ENCODE measurements around the gene CRKL.
"Not testable (repeated sequence)": the region's sequence is repeated elsewhere in the genome, so short reads cannot be mapped to it uniquely, and the experiment has no call there.

CRKL gene

DNA sequence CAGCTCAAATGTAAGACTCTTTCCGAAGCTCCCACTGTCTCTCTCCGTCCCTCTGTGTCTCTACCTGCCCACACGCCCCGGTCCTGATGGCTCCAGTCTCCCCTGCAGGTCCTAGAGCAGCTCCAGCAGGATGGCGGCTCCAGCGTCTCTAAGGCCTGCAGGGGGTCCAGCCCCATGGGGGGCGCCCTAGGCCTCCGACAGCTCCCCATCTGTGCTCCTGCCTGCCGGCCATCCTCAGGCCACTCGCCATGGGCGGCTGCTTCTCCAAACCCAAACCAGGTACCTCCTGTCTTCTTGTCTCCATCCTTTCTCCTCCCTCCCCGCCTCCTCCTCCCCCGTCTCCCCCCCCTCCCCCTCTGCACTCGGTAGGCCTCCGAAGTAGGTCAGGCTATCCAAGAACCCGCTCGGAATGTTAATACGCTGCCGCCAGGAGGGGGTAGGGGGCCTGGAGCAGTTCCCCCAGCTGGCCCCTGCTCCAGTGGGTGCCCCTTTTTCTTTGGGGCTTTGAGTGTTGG, 50.5 kb downstream of the CRKL start:
- DNase-seq: no peak

DNA sequence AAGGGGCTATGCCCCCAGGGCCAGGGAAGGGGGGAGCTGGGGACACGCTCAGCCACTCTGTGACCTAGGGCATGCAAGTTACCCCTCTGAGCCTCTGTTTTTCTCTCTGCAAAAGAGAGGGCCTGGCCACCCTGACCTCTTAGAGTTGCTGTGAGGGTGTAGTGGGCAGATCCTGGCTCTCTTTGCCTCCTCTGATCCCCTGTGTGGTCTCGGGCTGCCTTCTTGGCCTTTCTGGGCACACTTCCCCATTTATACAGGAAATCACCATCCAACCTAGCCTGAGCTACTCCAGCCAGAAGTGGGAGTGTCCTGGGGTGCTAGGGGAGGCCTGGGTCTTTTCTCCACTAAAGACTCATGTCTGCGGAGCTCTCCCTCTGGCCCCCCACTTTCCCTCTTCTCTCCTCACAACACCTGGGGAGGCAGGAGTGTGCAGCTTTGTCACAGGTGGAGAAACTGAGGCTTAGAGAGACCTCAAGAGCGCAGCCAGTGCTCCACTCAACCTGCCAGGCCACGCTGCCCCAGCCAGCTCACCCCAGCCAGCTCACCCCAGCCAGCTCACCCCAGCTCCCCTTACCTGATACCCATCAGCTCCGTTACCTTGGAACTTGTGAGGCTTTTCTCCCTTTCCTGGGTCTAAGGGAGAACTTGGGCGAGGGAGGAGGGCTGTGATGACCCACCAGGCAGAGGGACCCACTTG, 51.2 kb downstream of the CRKL start:
- DNase-seq: no peak

DNA sequence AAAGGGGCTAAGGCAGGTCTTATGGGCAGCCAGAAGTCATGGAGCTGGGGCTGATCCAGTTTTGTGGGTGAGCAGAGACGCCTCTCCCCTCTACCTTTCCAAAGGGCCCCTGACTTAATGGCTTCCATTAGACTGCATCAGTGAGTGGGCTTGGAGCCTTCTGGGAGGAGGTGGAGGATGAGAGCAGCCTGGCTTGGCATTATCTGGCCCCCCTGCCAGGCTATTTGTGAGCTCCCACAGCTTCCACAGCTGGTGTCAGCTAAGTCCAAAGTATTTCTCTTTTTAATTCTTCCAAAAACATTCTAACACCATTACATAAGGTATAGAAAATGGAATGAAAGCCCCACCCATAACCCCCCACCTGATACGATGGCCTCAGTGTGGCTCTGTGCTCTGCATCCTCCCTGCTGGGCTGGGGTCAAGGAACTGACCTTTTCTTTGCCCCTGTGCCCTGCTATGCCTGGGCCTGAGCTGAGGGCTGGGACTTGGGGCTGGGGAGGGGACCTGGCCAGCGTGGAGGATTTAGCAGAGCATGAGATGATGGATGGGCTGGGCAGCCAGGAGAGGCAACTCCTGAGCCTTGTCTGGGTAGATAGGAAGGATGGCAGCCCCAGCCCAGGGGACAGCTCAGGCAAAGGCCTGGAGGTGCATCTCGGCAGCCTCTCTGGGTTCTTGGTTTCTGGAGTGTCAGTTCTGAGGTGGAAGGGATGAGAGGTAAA, 53.9 kb downstream of the CRKL start:
- DNase-seq: no peak

DNA sequence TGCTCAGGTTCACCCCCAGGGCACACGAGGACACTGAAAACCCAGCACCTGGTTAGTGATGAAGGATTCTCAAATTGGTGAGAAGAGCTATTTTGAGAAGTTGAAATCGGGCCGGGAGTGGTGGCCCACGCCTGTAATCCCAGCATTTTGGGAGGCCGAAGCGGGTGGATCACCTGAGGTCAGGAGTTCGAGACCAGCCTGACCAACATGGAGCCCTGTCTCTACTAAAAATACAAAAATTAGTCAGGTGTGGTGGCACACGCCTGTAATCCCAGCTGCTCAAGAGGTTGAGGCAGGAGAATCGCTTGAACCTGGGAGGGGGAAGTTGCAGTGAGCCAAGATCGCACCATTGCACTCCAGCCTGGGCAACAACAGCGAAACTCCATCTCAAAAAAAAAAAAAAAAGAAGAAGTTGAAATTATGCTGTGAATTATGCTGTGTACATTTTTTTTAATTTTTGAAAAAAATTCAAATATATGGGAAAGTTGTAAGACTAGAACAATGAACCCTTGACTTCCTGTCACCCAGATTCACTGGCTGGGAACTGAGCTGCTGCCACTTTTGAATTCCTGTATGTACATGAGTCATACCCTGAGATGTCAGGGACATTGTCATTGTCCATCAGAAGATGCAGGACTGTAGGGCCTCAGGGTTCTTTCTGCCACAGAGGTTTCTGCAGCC, 54.9 kb downstream of the CRKL start:
- not testable (repeated sequence) for DNase-seq

DNA sequence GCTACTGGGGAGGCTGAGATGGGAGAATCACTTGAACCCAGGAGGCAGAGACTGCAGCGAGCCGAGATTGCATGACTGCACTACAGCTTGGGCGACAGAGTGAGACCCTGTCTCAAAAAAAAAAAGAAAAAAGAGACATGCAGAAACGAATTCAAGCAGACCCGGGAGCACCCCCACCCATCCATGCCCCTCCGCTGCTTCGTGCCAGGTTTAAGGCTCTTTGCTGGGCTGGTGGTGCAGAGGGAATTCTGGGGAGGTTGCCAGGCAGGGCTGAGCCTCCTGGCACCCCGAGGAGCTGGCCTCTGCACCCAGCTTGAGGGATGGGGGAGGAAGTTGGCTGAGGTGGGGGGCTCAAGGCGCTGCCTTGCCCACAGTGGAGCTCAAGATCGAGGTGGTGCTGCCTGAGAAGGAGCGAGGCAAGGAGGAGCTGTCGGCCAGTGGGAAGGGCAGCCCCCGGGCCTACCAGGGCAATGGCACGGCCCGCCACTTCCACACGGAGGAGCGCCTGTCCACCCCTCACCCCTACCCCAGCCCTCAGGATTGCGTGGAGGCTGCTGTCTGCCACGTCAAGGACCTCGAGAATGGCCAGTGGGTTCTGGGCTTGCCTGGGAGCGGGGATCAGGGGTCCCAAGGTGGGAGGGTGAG, 55.8 kb downstream of the CRKL start:
- no peak for DNase-seq

DNA sequence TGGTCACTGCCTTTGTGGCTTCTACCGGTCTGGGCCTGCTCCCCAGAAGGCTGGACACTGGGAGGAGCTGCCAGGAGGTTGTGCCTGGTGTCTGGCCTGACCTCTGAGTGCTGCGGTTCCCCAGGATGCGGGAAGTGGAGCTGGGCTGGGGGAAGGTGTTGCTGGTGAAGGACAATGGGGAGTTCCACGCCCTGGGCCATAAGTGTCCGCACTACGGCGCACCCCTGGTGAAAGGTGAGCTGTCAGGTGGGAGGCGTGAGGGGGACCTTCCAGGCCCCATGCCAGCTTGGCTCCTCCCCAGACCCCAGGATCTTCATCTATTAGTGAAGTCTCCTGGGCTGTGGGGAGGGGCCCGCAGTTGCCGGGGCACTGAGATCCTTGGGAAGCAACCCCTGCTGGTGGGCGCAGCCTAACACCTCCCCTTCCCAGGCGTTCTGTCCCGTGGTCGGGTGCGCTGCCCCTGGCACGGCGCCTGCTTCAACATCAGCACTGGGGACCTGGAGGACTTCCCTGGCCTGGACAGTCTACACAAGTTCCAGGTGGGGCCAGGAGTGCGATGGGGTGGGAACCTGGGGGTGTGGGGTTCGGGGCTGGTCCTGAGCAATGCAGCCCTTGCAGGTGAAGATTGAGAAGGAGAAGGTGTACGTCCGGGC, 56.6 kb downstream of the CRKL start:
- no peak for DNase-seq

DNA sequence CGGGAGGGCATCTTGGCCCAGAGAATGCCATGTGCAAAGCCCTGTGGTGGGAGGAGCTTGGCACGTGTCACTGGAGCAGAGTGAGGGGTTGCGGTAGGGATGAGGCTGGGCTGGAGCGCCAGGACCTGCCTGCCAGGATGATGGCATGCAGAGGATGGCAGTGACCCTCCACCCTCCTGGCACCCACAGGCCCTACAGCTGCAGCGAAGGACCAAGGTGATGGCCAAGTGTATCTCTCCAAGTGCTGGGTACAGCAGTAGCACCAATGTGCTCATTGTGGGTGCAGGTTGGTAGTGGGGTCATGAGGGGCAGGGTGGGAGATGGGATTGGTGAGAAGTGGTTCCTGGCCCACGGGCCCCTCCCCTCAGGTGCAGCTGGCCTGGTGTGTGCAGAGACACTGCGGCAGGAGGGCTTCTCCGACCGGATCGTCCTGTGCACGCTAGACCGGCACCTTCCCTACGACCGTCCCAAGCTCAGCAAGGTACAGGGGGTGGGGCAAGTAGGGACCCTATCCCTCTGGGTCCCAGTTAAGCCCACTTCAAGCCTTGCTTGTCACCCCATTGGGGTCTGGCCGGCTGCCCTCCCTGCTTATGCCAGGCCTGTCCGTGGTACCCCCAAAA, 57.2 kb downstream of the CRKL start:
- DNase-seq: no peak

DNA sequence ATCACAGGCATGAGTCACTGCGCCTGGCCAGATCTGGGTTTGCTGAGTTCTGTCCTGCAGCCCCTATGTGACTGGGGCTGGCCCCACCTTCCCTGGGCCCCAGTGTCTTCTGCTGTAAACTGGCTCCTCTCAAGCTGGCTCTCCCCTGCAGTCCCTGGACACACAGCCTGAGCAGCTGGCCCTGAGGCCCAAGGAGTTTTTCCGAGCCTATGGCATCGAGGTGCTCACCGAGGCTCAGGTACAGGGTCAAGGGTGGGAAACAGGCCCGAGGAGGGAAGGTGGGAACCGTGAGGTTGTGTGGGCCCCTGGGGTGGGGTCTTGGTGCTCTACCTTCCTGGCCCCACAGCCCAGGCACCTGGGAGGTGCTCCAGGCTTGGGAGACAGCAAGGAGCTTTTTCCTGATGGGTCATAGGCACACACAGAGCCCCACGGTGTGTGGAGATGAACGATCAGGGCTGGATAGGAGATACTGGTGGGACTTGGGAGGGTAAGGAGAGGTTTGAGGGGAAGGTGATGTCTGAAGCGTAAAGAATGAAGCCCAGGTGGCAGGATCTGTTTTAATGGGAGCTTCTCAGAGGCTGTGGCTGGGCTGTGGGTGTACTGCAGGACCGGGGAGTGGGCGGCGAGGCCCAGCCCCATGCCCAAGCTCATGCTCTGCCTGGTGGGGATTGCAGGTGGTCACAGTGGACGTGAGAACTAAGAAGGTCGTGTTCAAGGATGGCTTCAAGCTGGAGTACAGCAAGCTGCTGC, 58.5 kb downstream of the CRKL start:
- no peak for DNase-seq

DNA sequence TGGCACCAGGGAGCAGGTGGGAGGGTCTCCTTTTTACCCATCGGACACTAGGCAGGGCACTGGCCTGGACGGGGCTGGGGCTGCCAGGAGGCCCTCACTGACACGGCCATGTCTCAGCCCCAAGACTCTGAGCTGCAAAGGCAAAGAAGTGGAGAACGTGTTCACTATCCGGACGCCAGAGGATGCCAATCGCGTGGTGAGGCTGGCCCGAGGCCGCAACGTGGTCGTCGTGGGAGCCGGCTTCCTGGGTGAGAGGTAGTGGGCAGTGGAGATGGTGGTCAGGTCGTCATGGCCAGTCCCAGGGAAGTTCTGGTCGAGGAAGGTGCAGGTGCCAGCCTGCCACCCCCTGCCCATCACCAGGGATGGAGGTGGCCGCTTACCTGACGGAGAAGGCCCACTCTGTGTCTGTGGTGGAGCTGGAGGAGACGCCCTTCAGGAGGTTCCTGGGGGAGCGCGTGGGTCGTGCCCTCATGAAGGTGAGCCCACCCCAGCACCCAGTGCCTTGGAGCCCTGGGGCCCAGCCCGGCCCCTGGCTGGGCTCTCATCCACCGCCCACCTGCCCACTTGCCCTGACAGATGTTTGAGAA, 59.2 kb downstream of the CRKL start:
- no peak for DNase-seq

DNA sequence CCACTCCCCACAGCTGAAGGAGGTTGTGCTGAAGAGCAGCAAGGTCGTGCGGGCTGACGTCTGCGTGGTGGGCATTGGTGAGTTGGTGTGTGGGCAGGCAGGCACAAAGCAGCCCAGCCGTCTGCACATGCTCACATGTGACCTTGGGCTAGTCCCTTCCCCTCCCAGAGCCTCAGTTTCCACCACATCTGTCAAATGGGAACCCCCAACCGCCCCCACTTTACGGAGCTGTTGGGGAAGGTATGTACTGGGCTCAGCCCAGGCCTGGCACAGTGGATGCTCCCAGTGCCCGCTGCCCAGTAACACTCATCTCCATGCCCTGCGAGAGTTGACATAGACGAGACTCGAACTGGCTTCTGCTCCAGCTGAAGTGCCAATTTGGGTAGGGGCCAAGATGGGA, 59.8 kb downstream of the CRKL start:
- no peak for DNase-seq

DNA sequence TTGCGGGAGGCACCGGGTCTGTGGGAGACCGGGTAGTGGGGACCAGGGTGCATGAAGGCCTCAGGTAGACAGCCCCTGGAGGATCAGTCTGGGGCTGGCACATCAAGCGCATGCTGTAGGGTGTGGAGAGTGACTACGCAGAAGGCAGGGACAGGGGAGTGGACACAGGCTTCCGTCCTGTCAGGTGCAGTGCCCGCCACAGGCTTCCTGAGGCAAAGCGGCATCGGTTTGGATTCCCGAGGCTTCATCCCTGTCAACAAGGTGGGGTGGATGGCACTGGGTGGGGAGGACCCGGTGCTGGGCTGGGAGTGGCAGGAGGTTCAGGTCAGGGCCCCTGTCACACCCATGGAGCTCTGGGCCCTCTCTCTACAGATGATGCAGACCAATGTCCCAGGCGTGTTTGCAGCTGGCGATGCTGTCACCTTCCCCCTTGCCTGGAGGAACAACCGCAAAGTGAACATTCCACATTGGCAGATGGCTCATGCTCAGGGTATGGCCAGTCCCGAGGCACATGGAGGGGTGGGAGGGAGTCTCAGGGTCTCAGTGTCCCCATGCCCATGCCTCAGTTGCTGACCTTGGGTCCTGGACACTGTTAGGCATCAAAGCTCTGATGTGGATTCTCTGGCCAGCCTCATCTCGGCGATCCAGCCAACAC, 60.4 kb downstream of the CRKL start:
- no peak for DNase-seq

DNA sequence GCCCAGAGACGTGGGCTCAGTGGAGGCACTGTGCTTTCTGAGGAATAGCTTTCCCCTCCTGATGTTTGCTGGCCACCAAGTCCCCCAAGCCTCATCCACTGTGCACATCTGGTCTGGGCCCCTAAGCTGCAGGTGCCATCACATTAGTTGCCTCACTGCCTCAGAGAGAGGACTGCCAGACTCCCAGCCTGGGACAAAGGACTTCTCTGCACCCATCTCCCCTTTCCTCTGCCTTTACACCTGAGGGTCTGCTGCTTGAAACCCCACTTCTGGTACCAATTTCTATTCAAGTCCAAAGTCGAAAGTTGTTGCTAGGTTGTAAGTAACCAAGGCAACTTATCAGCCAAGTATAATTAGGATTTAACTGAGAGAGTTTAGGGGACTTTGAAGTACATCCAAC, 61.2 kb downstream of the CRKL start:
- DNase-seq: no peak

DNA sequence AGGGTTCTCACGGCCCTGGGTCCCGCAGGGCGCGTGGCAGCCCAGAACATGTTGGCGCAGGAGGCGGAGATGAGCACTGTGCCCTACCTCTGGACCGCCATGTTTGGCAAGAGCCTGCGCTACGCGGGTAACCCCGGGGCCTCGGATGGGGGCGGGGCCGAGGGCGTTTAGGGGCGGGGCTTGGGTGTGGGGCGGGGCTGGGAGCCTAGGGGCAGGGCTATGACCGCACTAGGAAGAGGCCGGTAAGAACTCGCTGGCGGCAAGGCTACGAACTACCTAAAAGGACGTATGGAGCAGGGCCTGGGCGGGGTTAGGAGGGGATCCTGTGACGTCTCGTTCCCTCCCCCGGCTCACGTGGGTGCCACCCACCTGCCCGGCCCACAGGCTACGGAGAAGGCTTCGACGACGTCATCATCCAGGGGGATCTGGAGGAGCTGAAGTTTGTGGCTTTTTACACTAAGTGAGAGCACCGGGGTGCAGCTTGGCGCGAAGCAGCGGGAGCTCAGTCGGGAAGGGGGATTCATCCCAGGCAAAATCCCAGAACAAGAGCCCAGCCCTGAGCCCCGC, 62.1 kb downstream of the CRKL start:
- DNase-seq: no peak

DNA sequence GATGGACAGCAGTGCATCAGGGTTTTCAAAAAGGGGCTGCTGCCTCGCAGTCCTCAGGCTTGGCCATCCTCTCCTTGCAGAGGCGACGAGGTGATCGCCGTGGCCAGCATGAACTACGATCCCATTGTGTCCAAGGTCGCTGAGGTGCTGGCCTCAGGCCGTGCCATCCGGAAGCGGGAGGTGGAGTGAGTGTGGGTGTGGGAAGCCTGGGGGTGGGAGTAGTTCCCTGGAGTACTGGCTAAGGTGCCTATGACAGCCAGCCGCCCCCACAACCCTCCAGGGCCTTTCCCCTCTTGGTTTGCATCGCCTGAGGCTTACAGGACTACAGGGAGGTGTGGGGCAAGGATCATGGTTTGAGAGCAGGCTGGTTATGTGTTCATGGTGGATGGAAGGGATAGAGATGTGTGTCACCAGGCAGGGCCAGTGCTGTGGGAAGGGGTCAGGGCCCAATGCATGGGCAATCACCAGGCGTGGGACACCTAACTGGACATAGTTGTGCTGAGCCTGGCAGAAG, 62.8 kb downstream of the CRKL start:
- no peak for DNase-seq

DNA sequence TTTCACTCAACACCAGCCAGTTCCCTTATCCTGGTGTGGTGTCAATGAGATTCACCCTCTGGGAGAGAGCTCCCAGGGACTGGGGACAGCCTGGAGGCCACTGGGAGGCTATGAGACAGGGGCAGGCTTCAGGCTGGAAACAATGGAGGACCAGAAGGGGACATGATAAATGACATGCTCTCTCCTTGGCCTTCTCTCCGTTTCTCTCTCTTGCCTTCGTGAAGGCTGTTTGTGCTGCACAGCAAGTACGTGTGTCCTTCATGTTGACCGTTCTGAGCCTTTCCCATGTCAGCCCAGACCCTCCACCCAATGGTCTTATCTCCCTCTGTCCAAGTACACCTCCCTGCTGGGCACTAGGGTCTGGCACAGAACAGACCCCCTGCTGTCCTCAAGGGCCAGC, 63.3 kb downstream of the CRKL start:
- no peak for DNase-seq

DNA sequence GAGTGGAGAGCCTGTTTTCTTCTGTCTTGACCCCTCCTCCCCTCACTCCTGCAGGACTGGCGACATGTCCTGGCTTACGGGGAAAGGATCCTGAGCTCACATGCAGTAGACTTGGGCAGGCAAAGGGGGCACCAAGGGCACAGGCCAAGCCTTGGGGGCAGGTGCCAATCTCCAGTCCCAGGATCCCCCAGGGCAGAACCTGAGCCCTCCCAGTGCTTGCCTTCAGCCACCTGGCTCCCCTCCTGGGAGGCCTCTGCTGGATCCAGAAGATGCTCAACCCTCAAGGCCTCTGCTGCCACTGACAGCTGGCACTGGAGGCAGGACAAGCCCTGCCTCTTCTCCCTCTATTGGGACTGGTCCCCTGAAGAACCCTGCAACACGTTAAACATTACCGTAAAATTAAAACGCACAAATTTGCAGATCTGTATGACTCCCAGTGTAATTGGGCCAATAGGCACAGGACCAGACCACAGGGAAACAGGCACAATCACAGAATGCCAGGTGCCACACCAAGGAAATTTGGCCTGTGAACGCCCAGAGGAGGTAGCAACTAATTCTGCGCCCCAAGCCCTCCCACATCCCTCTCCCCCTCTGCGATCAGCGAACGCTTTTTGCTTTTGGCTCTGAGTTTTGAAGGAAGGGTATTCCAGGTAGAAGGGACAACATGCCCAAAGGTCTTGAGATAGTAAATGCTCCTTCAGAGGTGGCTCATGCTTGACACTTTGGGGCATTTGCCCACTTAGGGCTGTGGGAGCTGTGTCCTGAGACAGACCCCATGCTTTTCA, 63.9 kb downstream of the CRKL start:
- no peak for DNase-seq

DNA sequence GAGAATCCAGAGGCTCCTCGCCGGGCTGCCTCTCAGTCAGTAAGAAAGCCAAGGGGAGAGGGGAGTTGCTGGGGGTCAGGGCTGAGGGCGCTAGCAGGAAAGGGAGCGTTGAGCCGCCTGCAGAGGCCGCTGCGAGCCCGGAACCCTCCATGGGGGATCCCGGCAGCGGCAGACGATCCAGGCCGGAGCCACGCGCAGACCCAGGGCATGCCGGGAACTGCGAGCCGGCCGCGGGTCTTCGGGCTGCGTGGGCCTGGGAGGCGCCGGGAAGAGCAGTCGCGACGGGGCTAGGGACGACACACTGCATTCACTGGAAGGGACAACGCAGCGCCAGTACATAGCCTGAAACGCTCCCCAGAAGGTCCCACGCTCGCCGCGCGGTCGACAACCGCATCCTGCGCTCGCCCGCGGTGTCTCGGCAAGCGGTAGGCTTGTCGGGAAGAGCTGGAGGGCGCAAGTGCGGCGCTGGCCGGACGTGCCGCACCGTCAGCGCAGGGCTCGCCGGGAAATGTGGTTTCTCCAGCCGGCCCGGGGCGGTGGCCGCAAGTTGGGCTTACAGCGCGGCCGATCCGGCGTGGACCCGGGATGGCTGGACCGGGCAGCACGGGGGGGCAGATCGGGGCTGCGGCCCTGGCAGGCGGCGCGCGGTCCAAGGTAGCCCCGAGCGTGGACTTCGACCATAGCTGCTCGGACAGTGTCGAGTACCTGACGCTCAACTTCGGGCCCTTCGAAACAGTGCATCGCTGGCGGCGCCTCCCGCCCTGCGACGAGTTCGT, 64.8 kb downstream of the CRKL start, which contains the start of gene LZTR1:
TSS of gene LZTR1 (plus strand) at position 511 of the 776 bp plus-strand sequence. CDS start at position 586, 75 bp downstream.
- DNase-seq: peak; percentile 40

DNA sequence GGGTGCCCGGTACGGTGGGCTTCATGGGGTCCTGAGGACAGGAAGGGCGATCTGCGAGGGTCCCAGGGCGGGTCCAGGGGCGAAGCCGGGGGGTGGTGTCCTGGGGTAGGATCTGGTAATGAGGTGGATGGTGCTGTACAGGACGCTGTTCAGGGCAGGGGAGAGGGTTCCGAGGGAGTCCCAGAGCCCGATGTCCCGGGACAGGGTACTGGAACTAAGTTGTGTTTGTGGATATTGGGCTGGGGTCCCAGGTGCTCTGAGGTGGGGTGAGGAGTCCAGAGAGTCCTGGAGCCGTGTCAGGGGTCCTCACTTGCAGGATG, 65.3 kb downstream of the CRKL start:
- no peak for DNase-seq
